Hematopoietic multipotent progenitor cell treated with erythropoietin and hydrocortisone succinate and interleukin-3 and kit ligand, for 4 days (in vitro differentiated cells): ENCODE measurements around the gene TRIM69.

Experiments
- DNase-seq: peaks from one replicate; pipeline ENCODE4 v3.0.0-alpha.2; 2015

TRIM69 gene

GRCh38 chr15:44811337-44811736, 75.0 kb downstream of the TRIM69 start:
- no peak for DNase-seq

GRCh38 chr15:44812029-44812517, 75.7 kb downstream of the TRIM69 start:
- DNase-seq = no peak

DNA sequence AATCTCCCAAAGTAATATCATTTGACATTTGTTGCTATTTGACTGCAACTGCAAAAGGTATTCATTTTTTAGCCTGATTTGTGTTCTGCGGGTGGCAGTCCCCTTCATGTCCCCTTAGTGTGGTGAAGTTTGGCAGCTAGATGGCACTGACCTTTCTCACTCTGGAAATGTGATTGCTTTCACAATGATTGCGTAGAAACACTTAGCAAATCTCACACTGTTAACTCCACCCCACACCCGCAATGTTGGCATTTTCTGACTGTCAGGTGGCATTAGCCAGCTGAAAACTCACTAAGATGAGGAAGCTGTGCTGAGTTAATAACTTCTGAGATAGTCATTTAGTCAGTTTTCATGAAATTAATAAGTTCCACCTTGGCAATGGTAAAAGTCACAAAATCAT, 76.9 kb downstream of the TRIM69 start:
- DNase-seq = no peak
